Esophagus (tissue), 2 donors: Measurements from ENCODE around the gene DDX25. TPM values are rescaled to one million over a fixed set of nuclear protein-coding genes. Genes with fewer than 3 reads are reported as not detected.

Source experiments
- H3K27ac ChIP-seq, 2 donors: one replicate each; pipeline ENCODE4 v1.5.1; 2013; ENCODE audit warnings: low read depth in 2 of 2, mild to moderate bottlenecking in 2 of 2, inconsistent platforms in 1 of 2, low read length in 1 of 2, moderate library complexity in 1 of 2
- H3K27me3 ChIP-seq, 2 donors: one replicate each; pipeline ENCODE4 v1.6.1; 2013; ENCODE audit warnings: low read length in 2 of 2, control low read depth in 1 of 2, mild to moderate bottlenecking in 1 of 2; ENCODE audit not compliant: insufficient read depth in 2 of 2, control insufficient read depth in 1 of 2
- H3K36me3 ChIP-seq, 2 donors: one replicate each; pipeline ENCODE4 v1.6.1; 2013; ENCODE audit warnings: low read length in 1 of 2; ENCODE audit not compliant: control insufficient read depth in 2 of 2, insufficient read depth in 2 of 2
- H3K4me1 ChIP-seq, 2 donors: one replicate each; pipeline ENCODE4 v1.6.1; 2013; ENCODE audit warnings: low read length in 1 of 2; ENCODE audit not compliant: control insufficient read depth in 2 of 2, insufficient read depth in 2 of 2
- H3K4me3 ChIP-seq, 2 donors: one replicate each; pipeline ENCODE4 v1.5.1; 2013; ENCODE audit warnings: low read length in 2 of 2, mild to moderate bottlenecking in 2 of 2, low read depth in 1 of 2, moderate library complexity in 1 of 2
- H3K9me3 ChIP-seq, 2 donors: one replicate each; pipeline ENCODE4 v1.6.1; 2013; ENCODE audit warnings: mild to moderate bottlenecking in 2 of 2, low read depth in 1 of 2, low read length in 1 of 2, moderate library complexity in 1 of 2; ENCODE audit not compliant: control insufficient read depth in 2 of 2, insufficient read depth in 1 of 2
- WGBS, 2 donors: extraction: QIAGEN DNeasy Blood & Tissue Kit; methylation state at CpG; one replicate each; pipeline ENCODE4 v1.1.7; 2013; 5-methylcytosine and 5-hydroxymethylcytosine counted together
- polyA plus RNA-seq, 2 donors: library from polyadenylated mRNA; stranded (reverse); fragments of 200-250 nt; gene quantifications; one replicate each; pipeline ENCODE4 v1.2.3, GENCODE V29; 2013
- donor health status: healthy with polysubstance abuse.
- donor health status: Bipolar disorder and iron deficiency.

DDX25 gene
- polyA plus RNA-seq, 2 donors, result 0.14 to 0.27 TPM

DNA sequence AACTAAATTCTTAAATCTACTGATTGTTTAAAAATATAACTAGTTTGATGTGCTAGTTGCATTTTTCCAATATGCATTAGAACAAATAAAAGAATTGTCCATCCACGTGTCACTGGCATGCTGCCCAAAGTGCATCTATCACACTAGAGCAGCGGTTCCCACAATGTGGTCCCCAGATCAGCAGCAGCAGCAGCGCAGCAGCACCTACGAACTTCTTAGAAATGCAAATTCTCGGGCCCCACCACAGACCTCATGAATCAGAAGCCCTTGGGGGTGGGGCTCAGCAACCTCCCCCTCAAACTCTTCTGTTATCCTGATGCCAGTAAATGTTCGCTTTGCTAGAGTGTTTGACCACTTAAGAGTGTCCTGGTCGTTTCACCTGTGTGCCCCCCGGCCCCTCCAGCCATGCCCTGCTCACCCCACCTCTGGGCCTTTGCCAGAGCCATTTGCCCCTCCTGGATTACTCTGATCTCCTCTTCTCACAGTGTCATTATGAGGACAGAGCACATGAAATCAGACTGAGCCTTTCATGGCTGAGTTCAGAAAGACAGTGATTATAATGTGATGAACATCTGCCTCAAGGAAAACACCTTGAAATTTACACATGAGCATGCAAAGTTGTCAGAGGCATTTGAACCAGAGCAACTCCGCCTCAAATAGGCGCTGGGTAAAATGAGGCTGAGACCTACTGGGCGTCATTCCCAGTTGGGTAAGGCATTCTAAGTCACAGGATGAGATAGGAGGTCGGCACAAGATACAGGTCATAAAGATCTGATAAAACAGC lies 28.9 kb downstream of the DDX25 start:
- H3K4me3 ChIP-seq, result no peak overlapping the region
- no peaks in the 10 kb centered on the region for H3K36me3 ChIP-seq
- no peak overlapping the region for H3K27ac ChIP-seq
- H3K27me3 ChIP-seq, result no peaks in the 10 kb centered on the region
- H3K9me3 ChIP-seq, result no peaks in the 10 kb centered on the region
- 69% methylated on average over 12 of the region's 12 CpGs for WGBS, 2 donors
- H3K4me1 ChIP-seq, result no peaks in the 10 kb centered on the region

DNA sequence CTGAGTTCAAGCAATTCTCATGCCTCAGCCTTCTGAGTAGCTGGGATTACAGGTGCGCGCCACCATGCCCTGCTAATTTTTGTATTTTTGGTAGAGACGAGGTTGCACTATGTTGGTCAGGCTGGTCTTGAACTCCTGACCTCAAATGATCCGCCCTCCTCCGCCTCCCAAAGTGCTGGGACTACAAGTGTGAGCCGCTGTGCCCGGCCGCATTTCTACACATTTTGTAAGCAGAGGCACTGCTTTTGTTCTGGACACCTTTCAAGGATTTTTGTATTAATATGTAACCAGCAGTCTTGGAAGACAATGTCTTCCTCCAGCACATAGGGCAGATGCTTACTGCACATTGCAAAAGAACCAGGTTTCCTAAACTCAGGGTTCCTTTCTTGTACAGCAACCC lies 30.2 kb downstream of the DDX25 start:
- Histone ChIP-seq H3K27me3 (no peaks in the 10 kb centered on the region), H3K9me3 (no peaks in the 10 kb centered on the region), H3K27ac (no peak overlapping the region), H3K4me1 (peaks cover 0 to 2% of the 10 kb centered on the region in 2 donors), H3K4me3 (no peak overlapping the region), H3K36me3 (no peaks in the 10 kb centered on the region)
- WGBS, 2 donors, result 91 to 95% methylated on average over 8 of the region's 8 CpGs

DNA sequence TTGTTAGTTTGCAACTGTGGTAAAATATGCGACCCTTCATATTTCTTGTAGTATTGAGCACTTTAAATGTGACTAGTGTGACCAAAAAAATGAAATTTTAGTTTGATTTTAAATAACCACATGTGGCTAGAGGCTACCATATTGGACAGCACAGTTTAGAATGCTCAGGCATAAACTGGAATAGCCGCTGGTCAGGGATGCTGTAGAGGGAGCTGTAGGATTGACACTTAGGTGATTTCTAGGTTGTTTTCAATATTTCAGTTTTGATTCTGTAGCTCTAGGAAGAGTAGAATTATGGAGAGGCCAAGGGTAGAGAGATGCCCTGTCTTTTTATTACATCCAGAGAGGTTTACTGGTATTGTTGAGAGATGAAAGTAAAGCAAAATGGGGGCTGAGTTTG lies 30.7 kb downstream of the DDX25 start:
- WGBS, 2 donors, result 95 to 100% methylated on average over 2 of the region's 2 CpGs
- H3K36me3 ChIP-seq, result no peaks in the 10 kb centered on the region
- no peaks in the 10 kb centered on the region for H3K27me3 ChIP-seq
- H3K27ac ChIP-seq, result no peak overlapping the region
- peaks cover 0 to 2% of the 10 kb centered on the region in 2 donors for H3K4me1 ChIP-seq
- no peaks in the 10 kb centered on the region for H3K9me3 ChIP-seq
- no peak overlapping the region for H3K4me3 ChIP-seq

DNA sequence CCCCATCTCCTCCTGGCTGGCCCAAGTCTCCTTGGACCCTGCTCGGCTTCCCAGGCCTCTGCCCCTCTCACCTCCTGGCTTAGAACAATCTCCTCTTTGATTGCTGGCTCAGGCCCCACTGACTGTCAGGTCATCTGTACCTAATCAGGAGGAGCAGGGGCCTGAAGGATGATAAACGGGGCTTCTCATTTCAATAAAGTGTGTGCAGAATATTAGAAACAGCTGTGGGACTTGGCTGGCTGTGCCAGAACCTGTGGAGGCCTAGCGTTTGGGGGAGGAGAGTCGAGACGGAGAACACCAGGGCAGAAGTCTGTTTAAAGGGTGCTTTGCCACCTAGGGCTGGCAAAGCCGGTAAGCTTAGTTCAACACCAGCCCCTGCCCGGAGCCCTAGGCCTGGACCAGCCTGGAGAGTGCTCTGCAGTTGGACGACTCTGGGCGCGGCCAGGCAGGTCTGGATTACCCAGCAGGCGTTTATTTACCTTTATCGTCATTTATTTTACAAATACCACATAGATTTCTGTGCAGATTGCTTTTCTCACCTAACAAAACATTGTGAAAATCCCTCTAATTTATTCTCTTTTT lies 31.4 kb downstream of the DDX25 start:
- WGBS, 2 donors, result 40 to 57% methylated on average over 12 of the region's 12 CpGs
- Histone ChIP-seq H3K9me3 (no peaks in the 10 kb centered on the region), H3K36me3 (no peaks in the 10 kb centered on the region), H3K27me3 (no peaks in the 10 kb centered on the region), H3K4me3 (no peak overlapping the region), H3K4me1 (peaks cover 0 to 2% of the 10 kb centered on the region in 2 donors), H3K27ac (no peak overlapping the region)

DNA sequence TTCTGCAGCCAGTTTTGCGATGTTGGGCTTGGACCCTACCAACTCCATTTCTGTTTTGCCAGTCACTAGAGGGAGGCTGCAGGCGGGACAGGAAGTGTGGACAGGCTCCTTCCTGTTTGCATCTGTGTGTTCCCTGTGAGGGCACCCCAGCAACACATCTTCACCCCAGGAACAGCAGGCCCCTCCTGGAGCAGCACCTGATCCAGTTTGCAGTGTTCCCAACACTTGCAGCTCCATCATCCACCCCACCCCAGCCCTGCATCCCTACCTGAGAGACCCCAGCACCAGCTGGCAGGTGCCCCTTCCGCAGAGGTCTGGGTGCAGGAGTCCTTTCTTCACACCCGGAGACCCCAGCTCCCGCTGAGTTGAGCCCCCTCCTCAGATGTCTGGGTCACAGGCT lies 34.1 kb downstream of the DDX25 start:
- H3K9me3 ChIP-seq, result no peaks in the 10 kb centered on the region
- H3K4me1 ChIP-seq, result peaks cover 0 to 7% of the 10 kb centered on the region in 2 donors
- H3K36me3 ChIP-seq, result no peaks in the 10 kb centered on the region
- no peak overlapping the region for H3K27ac ChIP-seq
- WGBS, 2 donors, result 92 to 96% methylated on average over 5 of the region's 5 CpGs
- no peaks in the 10 kb centered on the region for H3K27me3 ChIP-seq
- no peak overlapping the region for H3K4me3 ChIP-seq

DNA sequence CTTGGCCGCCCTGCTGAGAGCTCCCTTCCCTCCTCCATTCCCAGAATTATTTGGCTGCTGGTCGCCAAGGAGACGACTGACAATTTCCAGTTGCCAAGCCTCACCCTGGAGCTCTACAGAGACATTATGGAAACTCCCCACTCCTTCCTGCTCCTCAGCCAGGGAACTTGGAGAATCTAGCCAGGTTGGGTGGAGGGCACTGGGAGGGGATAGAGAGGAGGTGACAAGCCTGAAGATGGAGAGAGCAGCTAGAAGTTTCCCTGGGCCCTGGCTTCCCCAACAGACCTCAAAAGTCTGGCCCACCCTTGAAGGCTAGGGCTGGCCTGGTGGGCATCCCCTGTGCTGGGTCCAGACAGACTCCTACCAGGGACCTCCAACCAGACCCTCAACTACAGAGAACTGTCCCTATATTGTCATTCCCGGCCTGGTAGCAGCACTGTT lies 34.8 kb downstream of the DDX25 start:
- H3K4me3 ChIP-seq, result no peak overlapping the region
- no peaks in the 10 kb centered on the region for H3K27me3 ChIP-seq
- H3K9me3 ChIP-seq, result no peaks in the 10 kb centered on the region
- H3K4me1 ChIP-seq, result peaks cover 0 to 7% of the 10 kb centered on the region in 2 donors
- H3K27ac ChIP-seq, result no peak overlapping the region
- 30 to 54% methylated on average over 4 of the region's 4 CpGs for WGBS, 2 donors
- no peaks in the 10 kb centered on the region for H3K36me3 ChIP-seq

DNA sequence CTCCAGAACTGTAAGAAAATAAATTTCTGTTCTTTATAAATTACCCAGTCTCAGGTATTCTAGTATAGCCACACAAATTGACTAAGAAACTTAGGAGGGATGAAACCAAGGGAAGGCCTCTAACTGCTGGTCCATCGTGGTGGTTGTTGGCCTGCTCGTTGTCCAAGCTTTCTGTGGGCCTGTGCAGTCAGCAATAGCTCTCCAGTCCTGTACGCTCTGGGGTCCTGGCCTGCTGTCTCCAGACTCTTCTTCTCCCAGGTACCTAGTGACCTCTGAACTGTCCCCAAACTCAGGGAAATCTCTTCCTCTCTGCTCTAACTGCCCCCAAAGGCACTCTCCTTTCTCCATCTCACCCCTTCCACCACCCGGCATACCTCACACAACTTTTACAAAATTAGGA lies 35.8 kb downstream of the DDX25 start:
- Histone ChIP-seq H3K4me3 (no peak overlapping the region), H3K36me3 (no peaks in the 10 kb centered on the region), H3K27me3 (no peaks in the 10 kb centered on the region), H3K9me3 (no peaks in the 10 kb centered on the region), H3K4me1 (peaks cover 0 to 7% of the 10 kb centered on the region in 2 donors), H3K27ac (no peak overlapping the region)
- 97 to 99% methylated on average over 4 of the region's 4 CpGs for WGBS, 2 donors

DNA sequence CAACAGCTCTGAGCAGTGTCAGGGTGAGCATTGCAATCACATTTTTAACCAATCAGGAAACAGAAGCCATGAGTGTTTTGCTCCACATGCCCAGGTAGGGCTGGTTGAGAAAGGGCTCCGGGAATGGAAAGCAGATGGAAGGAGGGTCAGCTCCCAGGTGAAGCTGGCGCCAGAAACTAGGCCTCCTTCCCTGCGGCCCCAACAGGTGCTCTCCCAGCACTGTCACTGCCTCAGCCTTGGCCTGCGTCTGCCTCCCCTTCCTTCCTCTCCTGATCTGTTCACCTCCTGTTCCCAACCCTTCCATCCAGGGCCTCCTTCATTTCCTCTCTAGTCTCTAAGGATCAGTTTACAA lies 36.9 kb downstream of the DDX25 start:
- Histone ChIP-seq H3K4me1 (peaks cover 0 to 7% of the 10 kb centered on the region in 2 donors), H3K4me3 (no peak overlapping the region), H3K27ac (no peak overlapping the region), H3K27me3 (no peaks in the 10 kb centered on the region), H3K36me3 (no peaks in the 10 kb centered on the region), H3K9me3 (no peaks in the 10 kb centered on the region)
- 89 to 90% methylated on average over 4 of the region's 4 CpGs for WGBS, 2 donors

DNA sequence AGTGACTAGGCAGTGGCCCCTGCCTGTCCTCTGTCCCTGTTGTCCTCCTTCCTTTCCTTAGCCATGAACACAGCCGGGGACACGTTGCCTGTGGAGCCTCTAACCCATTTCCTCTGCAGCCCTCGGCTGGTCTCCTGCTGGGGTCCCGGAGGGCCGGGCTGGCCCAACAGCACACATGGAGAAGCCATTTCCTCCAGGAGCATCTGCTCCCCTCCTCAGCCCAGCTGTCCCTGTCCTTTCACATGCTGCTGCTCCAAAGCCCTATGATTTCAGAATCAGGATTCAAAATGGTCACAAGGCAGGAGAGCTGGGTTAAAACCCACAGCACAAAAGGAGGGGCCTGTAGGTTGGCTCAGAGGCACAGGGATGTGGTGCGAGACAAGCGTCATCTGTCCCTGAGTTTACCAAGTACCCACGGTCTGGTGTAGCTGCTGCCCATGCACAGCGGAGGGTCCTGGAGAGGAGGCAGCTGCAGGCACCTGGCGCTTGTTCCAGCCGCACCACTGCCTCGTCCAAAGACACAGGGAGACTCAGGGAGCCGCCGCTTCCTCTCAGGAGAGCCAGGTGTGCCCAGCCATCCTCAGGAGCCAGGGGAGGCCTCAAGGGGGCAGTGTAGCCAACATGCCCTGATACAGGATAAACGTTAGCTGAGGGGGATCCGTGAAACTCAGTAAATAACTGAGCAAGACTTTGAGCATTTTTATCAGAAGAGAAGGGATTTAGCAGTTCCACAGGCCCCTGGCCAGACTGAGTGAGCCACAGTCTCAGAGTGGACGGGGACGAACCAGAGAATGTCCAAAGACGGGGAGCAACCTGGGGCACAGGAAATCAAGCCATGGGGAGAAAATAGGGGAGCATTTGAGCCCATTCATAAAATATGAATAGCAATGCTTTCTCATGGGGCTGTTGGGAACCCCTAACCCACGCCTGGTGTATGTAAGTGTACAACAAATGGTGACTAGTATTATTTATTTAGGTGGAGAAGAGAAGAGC lies 37.6 kb downstream of the DDX25 start:
- H3K27me3 ChIP-seq, result no peaks in the 10 kb centered on the region
- H3K4me3 ChIP-seq, result no peak overlapping the region
- no peak overlapping the region for H3K27ac ChIP-seq
- WGBS, 2 donors, result 41 to 46% methylated on average over 20 of the region's 20 CpGs
- H3K9me3 ChIP-seq, result no peaks in the 10 kb centered on the region
- peaks cover 0 to 7% of the 10 kb centered on the region in 2 donors for H3K4me1 ChIP-seq
- H3K36me3 ChIP-seq, result no peaks in the 10 kb centered on the region
